Measurements from ENCODE around the gene MC5R. TPM values are rescaled to one million over a fixed set of nuclear protein-coding genes. Genes with fewer than 3 reads are reported as not detected.

The MC5R gene
- total and polyA plus RNA-seq, 4 donors: not detected

DNA sequence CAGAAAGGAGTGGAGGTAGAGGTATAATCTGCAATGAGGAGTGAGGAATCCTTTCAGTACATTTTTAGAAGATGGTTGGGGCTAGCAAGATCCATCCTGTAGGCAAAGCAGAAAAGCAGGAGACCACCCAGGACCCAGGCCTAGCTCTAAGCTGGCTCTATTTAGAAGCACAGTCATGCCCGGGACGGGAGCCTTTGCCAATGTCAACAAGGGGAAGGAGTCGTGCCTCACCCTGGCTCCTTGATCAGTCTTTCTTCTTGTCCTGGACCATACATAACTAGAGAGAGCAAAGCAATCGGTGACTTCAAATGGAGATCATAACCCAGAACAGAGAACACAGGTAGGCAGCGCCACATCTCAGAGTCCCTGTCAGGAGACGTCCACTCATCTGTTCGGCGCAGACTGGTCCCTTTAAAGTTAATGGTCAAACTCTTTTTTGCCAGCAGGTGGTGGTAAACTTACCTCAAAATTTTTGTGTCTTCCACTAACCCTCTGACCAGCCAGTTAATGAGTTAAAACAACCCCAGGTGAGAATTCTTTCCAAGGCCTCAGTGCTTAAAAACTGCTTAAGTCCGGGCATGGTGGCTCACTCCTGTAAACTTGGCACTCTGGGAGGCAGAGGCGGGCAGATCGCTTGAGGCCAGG, 8.0 kb downstream of the MC5R start:
- no peak for DNase-seq (ENCODE audit: low spot score)
- Histone ChIP-seq H3K4me3 (ENCODE audit: low read depth in 1 of 3, low read length in 3 of 3) (no peak overlapping the region), H3K4me1 (ENCODE audit: control insufficient read depth in 4 of 4, insufficient read depth in 4 of 4, low read length in 3 of 4) (no peaks in the 10 kb centered on the region), H3K9me3 (ENCODE audit: control insufficient read depth in 4 of 4, low read length in 3 of 4) (no peaks in the 10 kb centered on the region), H3K9ac (ENCODE audit: low read depth in 1 of 2, low read length in 2 of 2) (no peak overlapping the region), H3K27ac (ENCODE audit: low read depth in 1 of 2, low read length in 2 of 2) (no peak overlapping the region), H3K36me3 (ENCODE audit: control insufficient read depth in 4 of 4, insufficient read depth in 3 of 4, low read depth in 1 of 4, low read length in 3 of 4) (no peaks in the 10 kb centered on the region), H3K27me3 (ENCODE audit: control insufficient read depth in 4 of 4, insufficient read depth in 4 of 4, low read length in 3 of 4) (peaks cover 0 to 8% (median 0%) of the 10 kb centered on the region in 4 donors)
- 58% methylated on average over 11 of the region's 11 CpGs for WGBS
- peak in 1 of 2 donors; percentile 29 for TF ChIP-seq RAD21 (IDR thresholded peaks at IDR 0.05)
- TF ChIP-seq FOXA1 (IDR thresholded peaks at IDR 0.05): no peak

- Histone ChIP-seq H3K4me3 (ENCODE audit: low read depth in 1 of 3, low read length in 3 of 3) (no peak overlapping the region), H3K9me3 (ENCODE audit: control insufficient read depth in 4 of 4, low read length in 3 of 4) (no peaks in the 10 kb centered on the region), H3K27ac (ENCODE audit: low read depth in 1 of 2, low read length in 2 of 2) (no peak overlapping the region), H3K9ac (ENCODE audit: low read depth in 1 of 2, low read length in 2 of 2) (no peak overlapping the region), H3K36me3 (ENCODE audit: control insufficient read depth in 4 of 4, insufficient read depth in 3 of 4, low read depth in 1 of 4, low read length in 3 of 4) (no peaks in the 10 kb centered on the region), H3K27me3 (ENCODE audit: control insufficient read depth in 4 of 4, insufficient read depth in 4 of 4, low read length in 3 of 4) (peaks cover 0 to 9% (median 0%) of the 10 kb centered on the region in 4 donors), H3K4me1 (ENCODE audit: control insufficient read depth in 4 of 4, insufficient read depth in 4 of 4, low read length in 3 of 4) (no peaks in the 10 kb centered on the region)
- 54% methylated on average over 8 of the region's 8 CpGs for WGBS
- DNase-seq (ENCODE audit: low spot score): no peak
- TF ChIP-seq NR2F2 (IDR thresholded peaks at IDR 0.05) (no peak), HNF4G (IDR thresholded peaks at IDR 0.05) (no peak), TAF1 (conservative IDR thresholded peaks at IDR 0.05) (no peak), YY1 (IDR thresholded peaks at IDR 0.05) (no peak), FOXA1 (IDR thresholded peaks at IDR 0.05) (no peak), GABPA (IDR thresholded peaks at IDR 0.05 in 1 of 2, conservative IDR thresholded peaks at IDR 0.05 in 1 of 2) (no peak), EGR1 (IDR thresholded peaks at IDR 0.05; ENCODE audit: low read depth in 2 of 2) (no peak), RXRA (IDR thresholded peaks at IDR 0.05) (no peak), ZBTB33 (IDR thresholded peaks at IDR 0.05) (no peak), ATF3 (IDR thresholded peaks at IDR 0.05) (no peak), MAX (IDR thresholded peaks at IDR 0.05) (no peak)
- TF ChIP-seq, protein P1, sequence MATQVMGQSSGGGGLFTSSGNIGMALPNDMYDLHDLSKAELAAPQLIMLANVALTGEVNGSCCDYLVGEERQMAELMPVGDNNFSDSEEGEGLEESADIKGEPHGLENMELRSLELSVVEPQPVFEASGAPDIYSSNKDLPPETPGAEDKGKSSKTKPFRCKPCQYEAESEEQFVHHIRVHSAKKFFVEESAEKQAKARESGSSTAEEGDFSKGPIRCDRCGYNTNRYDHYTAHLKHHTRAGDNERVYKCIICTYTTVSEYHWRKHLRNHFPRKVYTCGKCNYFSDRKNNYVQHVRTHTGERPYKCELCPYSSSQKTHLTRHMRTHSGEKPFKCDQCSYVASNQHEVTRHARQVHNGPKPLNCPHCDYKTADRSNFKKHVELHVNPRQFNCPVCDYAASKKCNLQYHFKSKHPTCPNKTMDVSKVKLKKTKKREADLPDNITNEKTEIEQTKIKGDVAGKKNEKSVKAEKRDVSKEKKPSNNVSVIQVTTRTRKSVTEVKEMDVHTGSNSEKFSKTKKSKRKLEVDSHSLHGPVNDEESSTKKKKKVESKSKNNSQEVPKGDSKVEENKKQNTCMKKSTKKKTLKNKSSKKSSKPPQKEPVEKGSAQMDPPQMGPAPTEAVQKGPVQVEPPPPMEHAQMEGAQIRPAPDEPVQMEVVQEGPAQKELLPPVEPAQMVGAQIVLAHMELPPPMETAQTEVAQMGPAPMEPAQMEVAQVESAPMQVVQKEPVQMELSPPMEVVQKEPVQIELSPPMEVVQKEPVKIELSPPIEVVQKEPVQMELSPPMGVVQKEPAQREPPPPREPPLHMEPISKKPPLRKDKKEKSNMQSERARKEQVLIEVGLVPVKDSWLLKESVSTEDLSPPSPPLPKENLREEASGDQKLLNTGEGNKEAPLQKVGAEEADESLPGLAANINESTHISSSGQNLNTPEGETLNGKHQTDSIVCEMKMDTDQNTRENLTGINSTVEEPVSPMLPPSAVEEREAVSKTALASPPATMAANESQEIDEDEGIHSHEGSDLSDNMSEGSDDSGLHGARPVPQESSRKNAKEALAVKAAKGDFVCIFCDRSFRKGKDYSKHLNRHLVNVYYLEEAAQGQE (IDR thresholded peaks at IDR 0.05): no peak
Observed at GRCh38 chr18:13834496-13835015, 10.6 kb downstream of the MC5R start.
